Skeletal muscle satellite cell (primary cell): ENCODE results near the gene CACNA1D. TPM values are rescaled to one million over a fixed set of nuclear protein-coding genes. Genes with fewer than 3 reads are reported as not detected.
"Not testable (repeated sequence)": the region's sequence is repeated elsewhere in the genome, so short reads cannot be mapped to it uniquely, and the experiment has no call there.

Experiments
- H3K27me3 ChIP-seq: 2 replicates; pipeline ENCODE4 v1.7.0; 2013; ENCODE audit warnings: low read length; ENCODE audit not compliant: control insufficient read depth, insufficient read depth
- H3K36me3 ChIP-seq: 2 replicates; pipeline ENCODE4 v1.7.0; 2013; ENCODE audit warnings: mild to moderate bottlenecking, control low read depth, low read length; ENCODE audit not compliant: insufficient read depth
- H3K4me1 ChIP-seq: 2 replicates; pipeline ENCODE4 v1.7.0; 2013; ENCODE audit warnings: low read length; ENCODE audit not compliant: control insufficient read depth, insufficient read depth
- H3K4me2 ChIP-seq: 2 replicates; pipeline ENCODE4 v1.7.0; 2013; ENCODE audit warnings: mild to moderate bottlenecking, low read length
- H3K4me3 ChIP-seq: 2 replicates; pipeline ENCODE4 v1.7.0; 2013; ENCODE audit warnings: low read length
- H3K9ac ChIP-seq: 2 replicates; pipeline ENCODE4 v1.7.0; 2013; ENCODE audit warnings: mild to moderate bottlenecking, low read depth, low read length, moderate library complexity
- H3K9me3 ChIP-seq: replicated peaks from 2 replicates; pipeline ENCODE4 v1.7.0; 2013; ENCODE audit warnings: mild to moderate bottlenecking, control low read depth, low read length
- total RNA-seq: library from RNA; depleted of rRNA; stranded (reverse); fragments of >200 nt; gene quantifications from 2 replicates; pipeline ENCODE4 v1.2.3, GENCODE V29; 2012; rRNA removed

Gene CACNA1D
- 0.22 and 1.0 TPM in 2 replicates for total RNA-seq

GRCh38 chr3:53493963-53494791 is at the start of gene CACNA1D:
Gene CACNA1D, plus strand, starts transcription at chr3:53494611. Its CDS starts 556 bp downstream, at chr3:53495167.
- Histone ChIP-seq H3K4me2 (peak within 1 kb of the TSS; percentile 75), H3K36me3 (no peaks in the 10 kb centered on the region), H3K27me3 (peaks cover 68% of the 10 kb centered on the region), H3K9me3 (no peaks in the 10 kb centered on the region), H3K4me3 (peak within 1 kb of the TSS; percentile 60), H3K4me1 (peaks cover 6% of the 10 kb centered on the region), H3K9ac (no peak within 1 kb of the TSS)

DNA sequence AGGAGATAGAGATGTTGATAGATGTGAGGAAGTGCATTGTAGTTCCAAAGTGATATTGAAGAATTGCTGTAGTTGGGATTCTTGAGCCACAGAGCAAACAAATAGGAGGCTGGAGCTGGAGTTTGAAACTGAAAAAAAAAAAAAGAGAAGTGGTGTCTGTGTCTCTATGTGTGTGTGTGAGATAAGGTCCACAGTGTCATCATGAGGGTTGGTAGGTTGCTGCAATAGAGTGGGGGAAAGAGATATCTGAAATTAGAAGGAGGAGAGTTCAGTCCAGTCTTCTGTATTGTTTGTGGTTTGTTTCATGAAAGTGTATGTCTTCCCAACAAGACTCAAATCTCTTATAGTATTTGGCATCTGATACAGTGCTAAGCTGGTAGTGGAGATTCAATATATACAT is 37.3 kb upstream of the CACNA1D start:
- Histone ChIP-seq H3K36me3 (no peaks in the 10 kb centered on the region), H3K9me3 (no peaks in the 10 kb centered on the region), H3K4me1 (no peaks in the 10 kb centered on the region), H3K27me3 (peaks cover 17% of the 10 kb centered on the region), H3K9ac (no peak overlapping the region), H3K4me3 (no peak overlapping the region), H3K4me2 (no peak overlapping the region)

DNA sequence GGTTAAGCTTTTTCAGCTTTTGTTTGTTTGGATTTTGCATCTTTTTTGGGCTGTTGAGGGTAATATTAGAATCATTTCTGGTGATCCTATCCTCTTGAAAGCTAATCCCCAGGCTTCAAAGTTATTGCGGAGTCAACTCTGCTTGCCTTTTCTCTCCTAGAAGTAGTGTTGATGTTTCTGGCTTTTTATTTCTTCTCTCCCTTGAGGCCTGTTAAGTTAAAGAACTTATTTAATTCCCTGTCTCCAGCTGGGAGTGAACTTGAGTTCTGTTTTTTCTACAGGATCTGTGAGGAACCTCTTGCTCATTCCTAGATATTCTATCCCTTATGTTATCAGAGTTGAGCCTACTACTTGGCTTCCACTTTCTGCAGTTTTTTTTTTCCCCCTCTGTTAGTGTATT is 34.1 kb upstream of the CACNA1D start:
- Histone ChIP-seq H3K4me2 (no peak overlapping the region), H3K4me3 (no peak overlapping the region), H3K4me1 (no peaks in the 10 kb centered on the region), H3K9ac (no peak overlapping the region), H3K36me3 (no peaks in the 10 kb centered on the region), H3K9me3 (no peaks in the 10 kb centered on the region), H3K27me3 (peaks cover 14% of the 10 kb centered on the region)

DNA sequence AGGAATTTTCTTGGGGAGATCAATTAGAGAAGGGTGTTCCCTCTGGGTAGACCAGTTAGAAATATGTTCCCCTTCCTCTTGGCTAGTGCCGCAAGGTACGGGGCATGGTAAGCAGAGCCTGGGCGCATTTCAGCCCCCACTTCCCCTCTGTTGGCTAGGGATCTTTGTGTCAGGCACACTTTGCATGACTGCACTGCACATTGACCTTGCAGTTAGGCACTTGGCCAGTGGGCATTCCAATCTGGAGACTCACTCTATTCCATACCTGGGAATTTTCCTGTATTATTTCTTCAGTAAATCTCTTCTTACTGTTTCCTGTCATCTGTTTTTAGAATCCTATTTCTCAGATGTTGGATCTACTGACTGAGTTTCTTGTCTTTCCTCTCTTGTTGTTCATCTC is 30.0 kb upstream of the CACNA1D start:
- H3K4me2 ChIP-seq: no peak overlapping the region
- peaks cover 2% of the 10 kb centered on the region for H3K27me3 ChIP-seq
- no peaks in the 10 kb centered on the region for H3K9me3 ChIP-seq
- no peaks in the 10 kb centered on the region for H3K36me3 ChIP-seq
- no peak overlapping the region for H3K4me3 ChIP-seq
- no peaks in the 10 kb centered on the region for H3K4me1 ChIP-seq
- H3K9ac ChIP-seq: no peak overlapping the region

GRCh38 chr3:53469758-53470157 is 24.7 kb upstream of the CACNA1D start:
- not testable (repeated sequence) for H3K9me3 ChIP-seq, H3K4me1 ChIP-seq, H3K27me3 ChIP-seq, H3K4me2 ChIP-seq, H3K9ac ChIP-seq, H3K36me3 ChIP-seq, H3K4me3 ChIP-seq

- H3K4me2 ChIP-seq: no peak overlapping the region
- no peak overlapping the region for H3K4me3 ChIP-seq
- no peaks in the 10 kb centered on the region for H3K4me1 ChIP-seq
- H3K9ac ChIP-seq: no peak overlapping the region
- H3K36me3 ChIP-seq: no peaks in the 10 kb centered on the region
- H3K9me3 ChIP-seq: no peaks in the 10 kb centered on the region
- H3K27me3 ChIP-seq: peaks cover 6% of the 10 kb centered on the region
Observed at GRCh38 chr3:53473422-53473821, 21.0 kb upstream of the CACNA1D start.

- not testable (repeated sequence) for H3K9ac ChIP-seq, H3K4me2 ChIP-seq, H3K27me3 ChIP-seq, H3K4me1 ChIP-seq, H3K36me3 ChIP-seq, H3K9me3 ChIP-seq, H3K4me3 ChIP-seq
Observed at GRCh38 chr3:53476372-53476771, 18.0 kb upstream of the CACNA1D start.

- H3K36me3 ChIP-seq, H3K9me3 ChIP-seq, H3K4me3 ChIP-seq, H3K4me1 ChIP-seq, H3K9ac ChIP-seq, H3K4me2 ChIP-seq: not testable (repeated sequence)
- peaks cover 10% of the 10 kb centered on the region for H3K27me3 ChIP-seq
Observed at GRCh38 chr3:53477689-53478088, 16.7 kb upstream of the CACNA1D start.

DNA sequence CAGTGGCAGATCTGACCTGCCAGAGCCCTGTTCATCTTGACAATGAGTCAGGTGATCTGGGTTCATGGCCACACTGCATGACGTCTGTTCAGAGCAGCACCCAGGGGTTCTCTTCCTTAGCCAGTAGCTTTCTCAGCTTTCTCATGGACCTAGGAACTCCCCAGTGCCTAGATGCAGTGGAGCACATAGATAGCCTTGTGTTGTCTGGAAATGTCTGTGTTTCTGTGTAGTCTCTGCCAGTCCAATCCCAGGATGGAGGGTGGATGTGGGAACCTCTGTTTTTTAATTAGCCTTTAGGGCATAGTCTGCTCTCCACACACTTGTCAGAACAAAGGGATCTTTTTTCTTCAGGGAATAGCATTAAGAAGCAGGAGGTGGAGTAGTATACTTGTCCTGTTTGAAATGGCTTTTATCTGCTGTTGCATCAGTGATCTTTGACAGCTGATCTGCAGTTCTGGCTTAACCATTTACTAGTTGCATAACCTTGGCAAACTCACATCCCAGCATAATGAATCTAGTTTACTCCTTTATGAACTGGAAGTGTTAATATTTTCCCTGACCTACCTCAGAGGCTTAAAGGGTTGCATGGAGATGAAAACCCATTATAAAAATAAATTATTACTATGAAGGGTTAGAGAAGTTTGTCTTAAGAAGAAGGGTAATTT is 16.1 kb upstream of the CACNA1D start:
- Histone ChIP-seq H3K36me3 (no peaks in the 10 kb centered on the region), H3K4me3 (no peak overlapping the region), H3K4me1 (no peaks in the 10 kb centered on the region), H3K9ac (no peak overlapping the region), H3K4me2 (no peak overlapping the region), H3K9me3 (no peaks in the 10 kb centered on the region), H3K27me3 (peaks cover 10% of the 10 kb centered on the region)

- Histone ChIP-seq H3K4me2 (no peak overlapping the region), H3K4me3 (no peak overlapping the region), H3K36me3 (no peaks in the 10 kb centered on the region), H3K9ac (no peak overlapping the region), H3K27me3 (peaks cover 10% of the 10 kb centered on the region), H3K4me1 (no peaks in the 10 kb centered on the region), H3K9me3 (no peaks in the 10 kb centered on the region)
Observed at GRCh38 chr3:53478921-53479664, 15.3 kb upstream of the CACNA1D start.

GRCh38 chr3:53482227-53482626 is 12.2 kb upstream of the CACNA1D start:
- H3K9me3 ChIP-seq: no peaks in the 10 kb centered on the region

More at GRCh38 chr3:53482227-53482626, 12.2 kb upstream of the CACNA1D start:
- no peak overlapping the region for H3K9ac ChIP-seq
- no peak overlapping the region for H3K4me2 ChIP-seq
- peaks cover 7% of the 10 kb centered on the region for H3K27me3 ChIP-seq
- no peak overlapping the region for H3K4me3 ChIP-seq
- no peaks in the 10 kb centered on the region for H3K36me3 ChIP-seq
- H3K4me1 ChIP-seq: no peaks in the 10 kb centered on the region
